ENCODE measurements around the gene ST7. TPM values are rescaled to one million over a fixed set of nuclear protein-coding genes. Genes with fewer than 3 reads are reported as not detected.
A peak's percentile ranks its signal among the peaks of the same experiment; 100 is the strongest.
"Not testable (repeated sequence)": the region's sequence is repeated elsewhere in the genome, so short reads cannot be mapped to it uniquely, and the experiment has no call there.

The ST7 gene
- 10 to 100 TPM in 1 of 2 experiments, 1 to 10 TPM in 1; 8.4 to 10.2 TPM for total RNA-seq

- H3K36me3 Mint-ChIP-seq: peaks cover 4% of the 10 kb centered on the region
- H3K27me3 Mint-ChIP-seq: no peaks in the 10 kb centered on the region
- peaks cover 27% of the 10 kb centered on the region for H3K4me1 Mint-ChIP-seq
- H3K4me3 Mint-ChIP-seq: peak within 1 kb of the TSS; percentile 92
- peak within 1 kb of the TSS; percentile 90 for H3K27ac Mint-ChIP-seq
- peak; percentile 73 for DNase-seq
- no peaks in the 10 kb centered on the region for H3K9me3 Mint-ChIP-seq
These were observed at the start of gene ST7 for GRCh38 chr7:116953372-116953905. TSS of gene ST7 (plus strand) at chr7:116953501. CDS start at chr7:116953541, 40 bp downstream.

DNA sequence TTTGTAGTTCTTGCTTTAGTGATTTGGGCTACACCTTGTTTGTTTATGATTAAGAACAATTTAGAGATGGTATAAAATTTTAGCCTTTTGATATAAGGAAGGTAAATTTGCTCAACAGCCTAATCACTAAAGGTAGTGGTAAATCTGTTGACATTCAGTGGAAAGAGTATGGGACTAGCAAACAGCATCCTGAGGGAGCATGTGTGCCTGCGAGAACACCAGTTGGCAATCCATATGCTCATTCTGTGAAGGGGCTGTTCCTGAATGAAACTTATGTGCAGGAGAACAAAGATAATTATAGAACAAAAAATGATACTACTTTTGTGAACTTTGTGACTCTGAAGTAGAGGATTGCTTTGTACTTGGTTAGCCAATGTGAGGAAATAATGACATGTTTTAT, 46.9 kb upstream of the ST7 start:
- Mint-ChIP-seq H3K36me3 (peaks cover 32% of the 10 kb centered on the region), H3K4me1 (peaks cover 1% of the 10 kb centered on the region)

DNA sequence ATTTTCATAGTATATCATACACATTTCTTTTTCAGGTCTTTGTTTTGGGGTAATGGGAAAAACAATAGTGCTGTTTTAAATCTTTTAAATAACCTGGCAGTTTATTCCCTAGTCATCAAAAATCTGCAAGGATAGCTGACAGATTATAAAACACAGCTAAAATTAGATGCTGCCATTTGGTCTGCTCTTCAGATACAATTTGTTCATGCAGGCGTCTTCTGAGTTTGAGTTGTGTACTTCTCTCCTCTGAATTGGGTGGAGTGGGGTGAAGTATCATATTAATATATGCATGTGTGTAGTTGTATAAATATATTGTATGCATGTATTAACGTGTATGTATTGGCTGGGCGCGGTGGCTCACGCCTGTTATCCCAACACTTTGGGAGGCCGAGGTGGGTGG, 42.9 kb upstream of the ST7 start:
- H3K4me3 Mint-ChIP-seq: no peak overlapping the region
- no peaks in the 10 kb centered on the region for H3K9me3 Mint-ChIP-seq
- no peak overlapping the region for H3K27ac Mint-ChIP-seq

More for the DNA sequence above, 46.9 kb upstream of the ST7 start:
- Mint-ChIP-seq H3K4me3 (no peak overlapping the region), H3K9me3 (no peaks in the 10 kb centered on the region), H3K27ac (no peak overlapping the region), H3K27me3 (no peaks in the 10 kb centered on the region)
- no peak for DNase-seq

DNA sequence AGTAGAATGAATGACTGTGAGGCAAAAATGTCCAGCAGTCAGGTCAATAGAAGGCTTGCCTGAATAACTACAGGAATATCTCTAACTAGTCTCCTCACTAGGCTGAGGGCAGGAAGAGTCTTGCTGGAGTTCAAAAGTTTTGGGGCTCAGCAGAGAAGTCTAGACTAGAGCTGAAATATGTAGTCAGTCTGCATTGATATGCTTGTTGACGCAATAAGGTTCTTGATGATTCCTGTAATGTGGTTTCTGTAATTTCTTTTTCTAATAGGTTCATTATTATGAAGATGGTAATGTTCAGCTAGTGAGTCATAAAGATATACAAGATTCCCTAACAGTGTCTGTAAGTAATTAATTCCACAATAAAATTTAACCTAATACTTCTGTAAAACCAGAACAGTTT, 41.5 kb upstream of the ST7 start:
- peaks cover 9% of the 10 kb centered on the region for H3K4me1 Mint-ChIP-seq
- no peak for DNase-seq
- peaks cover 45% of the 10 kb centered on the region for H3K36me3 Mint-ChIP-seq
- H3K27ac Mint-ChIP-seq: no peak overlapping the region
- no peaks in the 10 kb centered on the region for H3K27me3 Mint-ChIP-seq
- H3K4me3 Mint-ChIP-seq: no peak overlapping the region
- no peaks in the 10 kb centered on the region for H3K9me3 Mint-ChIP-seq

More for the DNA sequence above, 42.9 kb upstream of the ST7 start:
- DNase-seq: no peak
- H3K36me3 Mint-ChIP-seq: peaks cover 38% of the 10 kb centered on the region
- no peaks in the 10 kb centered on the region for H3K27me3 Mint-ChIP-seq
- H3K4me1 Mint-ChIP-seq: peaks cover 9% of the 10 kb centered on the region

DNA sequence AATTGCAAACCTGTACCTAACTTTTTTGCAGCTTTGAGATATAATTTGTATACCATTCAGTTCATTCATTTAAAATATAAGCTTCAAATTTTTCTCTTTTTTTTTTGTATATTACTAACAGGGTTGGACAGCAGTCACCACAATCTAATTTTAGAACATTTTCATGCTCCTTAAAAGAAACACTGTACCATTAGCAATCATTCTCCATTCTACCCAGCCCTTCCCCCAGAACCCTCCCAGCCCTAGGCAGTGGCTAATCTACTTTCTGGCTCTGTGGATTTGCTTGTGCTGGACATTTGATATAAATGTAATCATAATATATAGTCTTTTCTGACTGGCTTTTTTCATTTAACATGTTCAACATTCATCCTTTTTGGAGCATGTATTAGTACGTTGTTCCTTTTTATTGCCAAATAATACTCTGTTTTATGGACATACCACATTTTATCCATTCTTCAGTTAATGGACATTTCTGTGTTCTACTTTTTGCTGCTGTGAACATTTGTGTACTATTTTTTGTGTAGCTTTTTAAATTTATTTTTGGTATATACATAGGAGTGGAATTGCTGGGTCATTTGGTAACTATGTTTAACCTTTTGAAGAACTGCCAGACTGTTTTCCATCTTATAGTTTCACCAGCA, 40.9 kb upstream of the ST7 start:
- Mint-ChIP-seq H3K9me3 (no peaks in the 10 kb centered on the region), H3K4me3 (no peak overlapping the region), H3K27me3 (no peaks in the 10 kb centered on the region), H3K36me3 (peaks cover 47% of the 10 kb centered on the region), H3K27ac (no peak overlapping the region), H3K4me1 (peaks cover 9% of the 10 kb centered on the region)
- no peak for DNase-seq

- no peak for DNase-seq
- Mint-ChIP-seq H3K9me3 (no peaks in the 10 kb centered on the region), H3K27ac (no peak overlapping the region), H3K4me1 (no peaks in the 10 kb centered on the region), H3K4me3 (no peak overlapping the region), H3K27me3 (no peaks in the 10 kb centered on the region), H3K36me3 (peaks cover 34% of the 10 kb centered on the region)
These were observed 34.6 kb upstream of the ST7 start for GRCh38 chr7:116918704-116919103.

DNA sequence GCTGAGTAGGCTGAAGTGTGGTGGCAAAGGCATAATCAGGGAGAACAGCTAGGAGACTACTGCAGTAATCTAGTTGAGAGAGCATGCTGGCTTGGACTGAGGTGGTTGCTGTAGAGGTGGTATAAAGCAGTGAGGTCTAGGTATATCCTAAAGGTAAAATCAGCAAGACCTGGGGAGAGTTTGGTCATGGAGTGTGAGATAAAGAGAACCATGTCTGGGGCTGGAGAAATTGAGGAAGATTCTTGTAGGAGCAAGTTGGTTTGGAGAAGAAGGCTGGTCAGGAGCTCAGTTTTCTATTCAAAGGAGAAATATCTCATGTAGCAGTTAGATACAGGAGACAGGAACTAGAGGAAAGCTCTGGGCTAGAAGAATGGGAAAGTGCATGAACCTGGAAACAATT, 32.9 kb upstream of the ST7 start:
- Mint-ChIP-seq H3K27me3 (no peaks in the 10 kb centered on the region), H3K4me1 (no peaks in the 10 kb centered on the region), H3K4me3 (no peak overlapping the region), H3K27ac (no peak overlapping the region), H3K9me3 (no peaks in the 10 kb centered on the region), H3K36me3 (peaks cover 29% of the 10 kb centered on the region)
- no peak for DNase-seq

DNA sequence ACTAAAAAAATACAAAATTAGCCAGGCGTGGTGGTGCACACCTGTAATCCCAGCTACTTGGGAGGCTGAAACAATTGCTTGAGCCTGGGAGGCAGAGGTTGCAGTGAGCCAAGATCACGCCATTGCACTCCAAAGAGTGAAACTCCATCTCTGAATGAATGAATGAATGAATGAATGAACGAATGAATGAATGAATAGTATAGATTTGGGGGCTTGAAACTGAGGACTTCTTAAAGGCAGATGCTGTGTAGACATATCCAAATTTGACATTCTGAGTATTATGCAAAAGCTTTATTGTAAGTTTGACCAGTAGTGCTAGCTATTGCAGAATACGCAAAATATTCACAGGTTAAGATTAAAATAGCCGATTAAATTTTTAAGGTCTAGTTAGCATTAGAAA, 30.8 kb upstream of the ST7 start:
- Mint-ChIP-seq H3K27ac (no peak overlapping the region), H3K4me1 (no peaks in the 10 kb centered on the region), H3K36me3 (peaks cover 18% of the 10 kb centered on the region), H3K4me3 (no peak overlapping the region), H3K27me3 (no peaks in the 10 kb centered on the region), H3K9me3 (no peaks in the 10 kb centered on the region)
- no peak for DNase-seq

GRCh38 chr7:116924741-116925140, 28.6 kb upstream of the ST7 start:
- Mint-ChIP-seq H3K4me1 (no peaks in the 10 kb centered on the region), H3K4me3 (no peak overlapping the region), H3K9me3 (no peaks in the 10 kb centered on the region), H3K27me3 (no peaks in the 10 kb centered on the region), H3K27ac (no peak overlapping the region), H3K36me3 (peaks cover 11% of the 10 kb centered on the region)
- no peak for DNase-seq

DNA sequence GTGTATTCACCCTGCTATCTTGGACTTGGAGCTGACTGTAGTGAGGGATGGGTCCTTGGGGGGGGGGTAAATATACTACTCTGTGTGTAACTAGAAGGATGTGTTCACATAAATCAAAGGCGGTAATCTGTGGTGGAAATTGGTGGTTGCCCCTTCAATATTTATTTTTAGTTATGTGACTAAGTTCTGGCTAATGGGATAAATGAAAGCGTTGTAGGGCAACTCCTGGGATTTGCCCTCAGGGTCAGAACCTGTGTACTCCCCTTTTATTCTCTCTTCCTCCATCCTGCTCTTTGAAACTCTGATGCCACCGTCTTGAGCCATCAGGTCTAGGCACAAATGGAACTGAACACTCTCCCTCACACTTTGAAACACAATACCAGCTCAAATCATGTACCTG, 24.3 kb upstream of the ST7 start:
- no peaks in the 10 kb centered on the region for H3K36me3 Mint-ChIP-seq
- no peaks in the 10 kb centered on the region for H3K9me3 Mint-ChIP-seq
- H3K4me3 Mint-ChIP-seq: no peak overlapping the region

DNA sequence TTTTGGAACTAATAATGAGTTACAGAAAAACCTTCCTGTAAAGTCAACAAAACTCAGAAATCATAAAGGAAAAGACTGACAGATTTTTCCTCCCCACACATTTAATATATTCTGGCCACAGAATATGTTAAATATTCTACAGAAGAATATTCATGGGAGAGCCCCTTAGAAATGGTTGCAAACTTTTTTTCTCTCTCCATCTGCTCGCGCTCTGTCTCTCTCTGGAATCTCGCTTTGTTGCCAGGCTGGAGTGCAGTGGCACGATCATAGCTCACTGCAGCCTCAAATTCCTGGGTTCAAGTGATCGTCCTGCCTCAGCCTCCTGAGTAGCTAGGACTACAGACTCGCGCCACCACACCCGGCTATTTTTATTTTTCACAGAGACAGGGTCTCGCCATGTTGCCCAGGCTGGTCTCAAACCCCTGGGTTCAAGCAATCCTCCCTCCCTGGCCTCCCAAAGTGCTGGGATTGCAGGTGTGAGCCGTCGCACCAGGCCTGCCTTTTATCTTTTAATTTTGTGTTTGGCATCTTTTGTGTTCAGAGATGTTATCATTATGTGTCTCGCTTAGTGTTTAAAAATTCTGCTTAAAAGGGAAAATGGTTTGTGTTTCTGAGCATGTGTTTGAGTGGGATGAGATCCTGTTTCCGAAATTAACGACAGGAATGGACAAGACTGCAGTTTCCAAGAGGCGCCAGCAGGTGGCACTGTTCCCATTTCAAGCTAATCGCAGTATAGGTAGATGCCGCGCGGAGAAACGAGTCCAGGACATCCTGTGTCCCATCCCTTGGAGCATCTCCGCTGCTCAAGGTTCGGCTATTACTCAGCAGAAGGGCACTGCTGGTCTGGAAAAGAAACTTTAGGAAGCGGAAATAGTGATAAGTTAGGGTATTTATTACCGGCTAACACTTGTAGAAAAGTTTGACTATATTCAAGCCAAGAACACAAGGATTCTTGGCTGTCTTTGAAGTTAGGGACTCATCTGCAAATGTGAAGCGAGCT, 23.1 kb upstream of the ST7 start:
- Mint-ChIP-seq H3K4me3 (no peak overlapping the region), H3K27ac (no peak overlapping the region), H3K36me3 (no peaks in the 10 kb centered on the region), H3K9me3 (no peaks in the 10 kb centered on the region), H3K27me3 (peaks cover 15% of the 10 kb centered on the region), H3K4me1 (peaks cover 4% of the 10 kb centered on the region)
- peak; percentile 66 for DNase-seq

More for the DNA sequence above, 24.3 kb upstream of the ST7 start:
- Mint-ChIP-seq H3K27me3 (peaks cover 10% of the 10 kb centered on the region), H3K4me1 (peaks cover 4% of the 10 kb centered on the region), H3K27ac (no peak overlapping the region)
- no peak for DNase-seq

- no peaks in the 10 kb centered on the region for H3K36me3 Mint-ChIP-seq
These were observed 20.7 kb upstream of the ST7 start for GRCh38 chr7:116932566-116932965.

DNA sequence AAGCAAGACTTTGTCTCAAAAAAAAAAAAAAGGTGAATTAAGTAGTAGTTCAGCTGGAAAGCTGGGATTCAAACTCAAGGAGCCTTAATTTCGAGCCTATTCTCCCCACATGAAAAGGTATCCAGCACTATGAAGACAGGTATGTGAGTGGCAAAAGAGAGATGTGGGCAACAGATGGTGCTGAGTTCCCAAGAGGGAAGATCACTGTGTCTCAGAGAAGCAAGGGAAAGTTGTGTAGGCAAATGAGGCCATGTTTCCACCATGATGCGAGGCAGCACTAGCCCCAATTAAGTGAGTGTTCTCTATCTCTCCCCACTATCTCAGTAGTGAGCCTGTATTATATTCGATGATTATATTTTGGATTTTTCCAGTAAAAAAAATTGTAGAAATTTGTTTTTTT, 19.8 kb upstream of the ST7 start:
- Mint-ChIP-seq H3K4me3 (no peak overlapping the region), H3K27me3 (peaks cover 24% of the 10 kb centered on the region), H3K27ac (no peak overlapping the region), H3K4me1 (peaks cover 4% of the 10 kb centered on the region), H3K9me3 (no peaks in the 10 kb centered on the region), H3K36me3 (no peaks in the 10 kb centered on the region)
- DNase-seq: no peak

More at GRCh38 chr7:116932566-116932965, 20.7 kb upstream of the ST7 start:
- peaks cover 4% of the 10 kb centered on the region for H3K4me1 Mint-ChIP-seq
- H3K4me3 Mint-ChIP-seq: no peak overlapping the region
- DNase-seq: no peak
- H3K27me3 Mint-ChIP-seq: peaks cover 24% of the 10 kb centered on the region
- H3K27ac Mint-ChIP-seq: no peak overlapping the region
- no peaks in the 10 kb centered on the region for H3K9me3 Mint-ChIP-seq

- Mint-ChIP-seq H3K27ac (no peak overlapping the region), H3K27me3 (peaks cover 24% of the 10 kb centered on the region), H3K4me1 (peaks cover 6% of the 10 kb centered on the region), H3K36me3 (no peaks in the 10 kb centered on the region), H3K4me3 (no peak overlapping the region), H3K9me3 (no peaks in the 10 kb centered on the region)
- no peak for DNase-seq
These were observed 18.7 kb upstream of the ST7 start for GRCh38 chr7:116934580-116934979.

GRCh38 chr7:116936844-116937243, 16.5 kb upstream of the ST7 start:
- peaks cover 14% of the 10 kb centered on the region for H3K27me3 Mint-ChIP-seq
- H3K4me3 Mint-ChIP-seq, DNase-seq, H3K4me1 Mint-ChIP-seq, H3K9me3 Mint-ChIP-seq, H3K27ac Mint-ChIP-seq, H3K36me3 Mint-ChIP-seq: not testable (repeated sequence)
